GM21360 (cell line): ENCODE results near the gene TMPRSS13.
"Not testable (repeated sequence)": the region's sequence is repeated elsewhere in the genome, so short reads cannot be mapped to it uniquely, and the experiment has no call there.

Experiments used
- ATAC-seq: cut with Tn5 transposase; IDR thresholded peaks from one replicate; pipeline ENCODE4 v1.9.1; 2021; ENCODE audit warnings: mild to moderate bottlenecking, moderate library complexity; ENCODE audit not compliant: unreplicated experiment

TMPRSS13 gene

DNA sequence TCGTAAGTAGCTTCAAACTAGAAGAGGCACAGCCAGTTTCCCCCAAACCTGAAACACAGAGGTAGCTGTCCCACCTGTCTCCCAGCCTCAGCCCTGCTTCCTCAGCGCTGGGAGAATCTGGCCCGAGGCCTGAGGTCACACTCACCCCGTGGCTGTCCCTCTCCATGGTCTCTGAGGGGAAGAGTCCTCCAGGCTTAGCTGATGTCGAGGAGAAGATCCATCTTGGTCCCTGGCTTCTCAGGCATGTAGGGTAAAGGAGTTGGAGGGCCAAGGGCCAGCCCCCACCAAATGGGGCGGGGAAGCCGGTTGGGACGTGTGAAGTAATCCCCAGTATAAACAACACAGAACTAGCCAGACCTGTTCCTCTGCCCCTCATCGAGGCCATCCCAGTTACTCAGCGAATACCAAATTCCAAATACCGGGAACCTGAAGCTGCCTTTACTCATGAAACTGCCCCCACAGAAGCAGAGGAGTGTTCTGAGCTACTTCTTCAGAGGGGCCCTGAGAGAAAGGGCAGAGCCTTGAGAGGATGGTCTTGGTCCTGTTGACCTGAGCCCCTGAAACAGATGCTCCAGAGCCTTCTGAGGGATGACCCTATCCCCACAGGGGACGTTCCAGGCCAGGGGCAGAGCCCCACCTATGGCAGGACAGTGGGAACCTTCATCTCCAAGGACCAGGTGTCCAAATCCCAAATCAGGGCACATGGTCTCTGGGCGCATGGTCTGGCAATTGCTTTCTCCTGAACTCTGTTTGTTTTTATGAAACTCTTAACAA is at the start of gene TMPRSS13:
TMPRSS13 (minus strand) TSS at position 261 of the 774 bp plus-strand sequence; CDS start at position 166, 95 bp downstream.
- ATAC-seq, result no peak

- no peak for ATAC-seq
These were observed 49.8 kb upstream of the TMPRSS13 start for GRCh38 chr11:117978991-117979390.

DNA sequence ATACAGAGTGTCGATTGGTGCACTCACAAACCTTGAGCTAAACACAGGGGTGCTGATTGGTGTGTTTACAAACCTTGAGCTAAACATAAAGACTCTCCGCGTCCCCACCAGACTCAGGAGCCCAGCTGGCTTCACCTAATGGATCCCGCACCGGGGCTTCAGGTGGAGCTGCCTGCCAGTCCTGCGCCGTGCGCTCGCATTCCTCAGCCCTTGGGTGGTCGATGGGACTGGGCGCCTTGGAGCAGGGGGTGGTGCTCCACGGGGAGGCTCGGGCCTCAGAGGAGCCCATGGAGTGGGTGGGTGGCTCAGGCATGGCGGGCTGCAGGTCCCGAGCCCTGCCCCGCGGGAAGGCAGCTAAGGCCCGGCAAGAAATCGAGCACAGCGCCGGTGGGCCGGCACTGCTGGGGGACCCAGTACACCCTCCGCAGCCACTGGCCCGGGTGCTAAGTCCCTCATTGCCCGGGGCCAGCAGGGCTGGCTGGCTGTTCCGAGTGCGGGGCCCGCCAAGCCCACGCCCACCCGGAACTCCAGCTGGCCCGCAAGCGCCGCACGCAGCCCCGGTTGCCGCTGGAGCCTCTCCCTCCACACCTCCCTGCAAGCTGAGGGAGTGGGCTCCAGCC is 49.2 kb upstream of the TMPRSS13 start:
- not testable (repeated sequence) for ATAC-seq

DNA sequence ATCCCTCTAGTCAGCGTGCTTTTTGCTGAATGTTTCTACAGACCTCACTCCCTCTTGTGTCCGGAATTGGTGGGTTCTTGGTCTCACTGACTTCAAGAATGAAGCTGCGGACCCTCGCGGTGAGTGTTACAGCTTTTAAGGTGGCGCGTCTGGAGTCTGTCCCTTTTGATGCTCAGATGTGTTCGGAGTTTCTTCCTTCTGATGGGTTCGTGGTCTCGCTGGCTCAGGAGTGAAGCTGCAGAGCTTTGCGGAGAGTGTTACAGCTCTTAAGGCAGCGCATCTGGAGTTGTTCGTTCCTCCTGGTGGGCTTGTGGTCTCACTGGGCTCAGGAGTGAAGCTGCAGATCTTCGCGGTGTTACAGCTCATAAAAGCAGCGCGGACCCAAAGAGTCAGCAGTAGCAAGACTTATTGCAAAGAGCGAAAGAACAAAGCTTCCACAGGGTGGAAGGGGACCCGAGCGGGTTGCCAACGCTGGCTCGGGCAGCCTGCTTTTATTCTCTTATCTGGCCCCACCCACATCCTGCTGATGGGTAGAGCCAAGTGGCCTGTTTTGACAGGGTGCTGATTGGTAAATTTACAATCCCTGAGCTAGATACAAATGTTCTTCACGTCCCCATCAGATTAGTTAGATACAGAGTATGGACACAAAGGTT is 48.5 kb upstream of the TMPRSS13 start:
- not testable (repeated sequence) for ATAC-seq

DNA sequence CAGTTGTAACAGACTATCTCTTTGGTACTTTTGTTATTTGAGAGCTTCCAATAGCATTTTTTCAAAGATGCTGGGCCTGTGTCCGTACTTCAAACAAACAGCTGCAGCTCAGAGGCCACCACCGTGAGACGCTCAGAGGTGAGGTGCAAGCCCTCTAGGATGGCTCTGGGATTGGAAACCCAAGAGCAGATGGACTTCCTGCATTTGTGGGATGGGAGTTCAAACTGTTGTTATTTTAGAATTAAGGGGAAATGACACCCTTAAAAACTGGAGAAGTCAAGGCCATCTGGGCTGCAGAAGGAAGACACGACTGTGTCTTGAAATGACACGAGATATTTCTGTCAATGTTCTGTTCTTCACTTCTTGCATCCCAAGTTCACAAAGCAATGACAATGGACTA is 47.8 kb upstream of the TMPRSS13 start:
- ATAC-seq, result no peak

- ATAC-seq, result no peak
These were observed 47.2 kb upstream of the TMPRSS13 start for GRCh38 chr11:117976445-117976844.

DNA sequence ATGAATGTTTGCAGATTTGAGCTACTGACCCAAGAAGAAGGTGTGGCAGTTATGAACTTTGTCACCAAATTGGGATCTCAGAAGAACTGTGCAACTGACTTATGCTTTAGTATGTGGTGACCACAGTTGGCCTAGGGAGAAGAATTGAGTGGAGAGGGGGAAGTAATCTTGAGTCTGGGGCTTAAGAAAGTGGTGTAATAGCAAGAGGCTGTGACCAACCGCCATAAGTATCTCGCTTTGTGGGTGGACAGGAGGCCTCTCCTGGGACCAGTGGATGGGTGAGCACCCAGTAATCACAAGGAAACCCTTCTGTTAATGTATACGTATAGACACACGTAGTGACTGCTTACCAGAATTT is 44.3 kb upstream of the TMPRSS13 start:
- no peak for ATAC-seq

GRCh38 chr11:117972629-117973502 is 43.7 kb upstream of the TMPRSS13 start:
- no peak for ATAC-seq

- no peak for ATAC-seq
These were observed 42.8 kb upstream of the TMPRSS13 start for GRCh38 chr11:117972044-117972443.

DNA sequence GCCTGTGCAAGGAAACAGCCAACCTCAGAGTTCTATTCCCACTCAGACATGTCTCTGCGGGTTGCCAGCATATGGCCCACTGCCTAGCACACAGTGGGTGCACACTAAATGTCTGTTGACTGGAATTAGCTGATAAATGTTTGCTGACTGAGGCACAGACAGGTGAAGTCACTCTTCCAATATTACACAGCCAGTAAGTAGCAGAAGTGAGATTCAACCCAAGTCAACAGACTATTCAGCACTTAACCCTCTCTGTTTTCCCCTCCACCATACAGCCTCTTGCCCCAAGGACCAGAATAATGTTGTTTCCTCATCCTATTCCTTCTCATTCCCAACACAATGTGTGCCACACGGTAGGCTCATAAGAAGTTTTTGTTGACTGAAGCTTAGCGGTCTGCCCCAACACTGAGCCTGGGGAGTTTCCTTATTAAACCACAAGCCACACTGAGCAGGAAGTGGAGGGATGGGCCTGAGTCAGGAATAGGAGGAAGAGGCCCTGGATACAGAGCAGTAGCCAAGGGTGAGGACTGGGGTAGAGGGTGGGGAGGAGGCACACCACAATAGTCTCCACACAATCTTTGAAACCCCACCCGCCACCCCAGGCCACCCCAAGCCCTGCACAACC is 41.3 kb upstream of the TMPRSS13 start:
- no peak for ATAC-seq

DNA sequence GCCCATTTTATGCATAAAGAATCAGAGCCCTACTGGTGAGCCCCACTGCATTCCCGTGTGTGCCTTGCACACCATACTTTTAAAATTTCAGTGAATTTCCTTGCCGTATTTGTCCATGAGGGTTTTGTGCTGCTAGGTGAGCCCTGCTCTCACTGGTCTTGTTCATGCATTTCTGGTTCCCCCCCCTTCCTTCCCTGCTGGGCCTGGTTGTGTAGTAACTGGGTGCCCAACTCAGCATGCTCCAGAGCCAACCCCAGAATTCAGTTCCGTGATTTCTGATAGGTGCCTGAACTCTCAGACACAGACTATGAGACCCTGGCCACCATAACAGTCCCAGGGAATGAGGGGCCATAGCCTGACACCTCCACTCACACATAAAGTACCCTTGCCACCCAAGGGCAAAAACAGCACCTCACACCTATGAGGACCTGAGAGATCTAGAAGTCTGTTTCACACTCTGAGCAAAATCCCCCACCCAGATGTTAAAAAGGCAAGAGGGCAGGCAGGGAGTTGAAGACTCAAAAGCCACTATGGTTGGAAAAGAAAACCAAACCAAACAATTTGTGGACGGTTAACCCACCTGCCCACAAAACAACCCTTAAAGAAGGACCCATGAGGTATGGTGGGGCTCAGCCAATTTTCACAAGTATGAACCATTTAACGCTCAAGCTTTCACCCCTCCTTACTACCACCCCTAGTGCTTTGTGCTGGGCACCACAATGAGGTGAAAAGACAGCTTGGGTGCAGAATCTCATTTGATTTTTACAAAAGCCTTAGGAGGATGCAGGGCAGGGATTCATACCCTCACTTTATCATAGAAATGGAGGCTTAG is 40.2 kb upstream of the TMPRSS13 start:
- ATAC-seq, result no peak

DNA sequence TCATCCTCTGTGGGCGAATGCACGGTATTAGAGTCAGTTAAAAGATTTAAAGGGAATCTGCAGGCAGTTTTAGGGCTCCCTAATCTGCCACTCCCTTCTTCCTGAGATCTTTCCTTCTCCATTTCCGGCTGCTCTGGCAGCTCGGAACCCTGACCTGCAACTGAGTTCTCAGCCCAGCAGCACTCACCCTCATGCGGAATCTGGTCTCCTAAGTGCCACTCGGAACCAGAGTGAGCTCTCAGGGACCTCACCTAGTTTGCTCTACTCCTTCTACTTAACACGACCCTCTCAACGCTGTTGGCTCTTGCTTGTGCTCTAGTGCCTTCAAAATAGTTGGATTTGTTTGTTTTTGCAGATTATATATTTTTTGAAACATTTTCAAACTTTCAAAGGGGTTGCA is 37.7 kb upstream of the TMPRSS13 start:
- no peak for ATAC-seq

DNA sequence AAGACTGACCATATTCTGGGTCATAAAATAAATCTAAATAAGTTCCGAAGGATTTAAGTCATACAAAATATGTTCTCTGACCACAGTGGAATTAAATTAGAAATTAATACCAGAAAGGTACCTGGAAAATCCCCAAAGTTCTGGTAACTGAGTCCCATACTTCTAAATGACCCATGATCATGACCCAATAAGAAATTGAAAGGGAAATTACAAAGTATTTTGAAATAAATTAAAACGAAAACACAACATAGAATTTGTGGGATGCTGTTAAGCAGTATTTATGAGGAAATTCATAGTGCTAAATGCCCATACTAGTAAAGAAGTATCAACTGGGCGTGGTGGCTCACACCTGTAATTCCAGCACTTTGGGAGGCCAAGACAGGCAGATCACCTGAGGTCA is 33.6 kb upstream of the TMPRSS13 start:
- ATAC-seq, result no peak

GRCh38 chr11:117961896-117962295 is 32.7 kb upstream of the TMPRSS13 start:
- ATAC-seq, result no peak

- no peak for ATAC-seq
These were observed 31.2 kb upstream of the TMPRSS13 start for GRCh38 chr11:117960406-117960805.

GRCh38 chr11:117959438-117960149 is 30.4 kb upstream of the TMPRSS13 start:
- no peak for ATAC-seq

DNA sequence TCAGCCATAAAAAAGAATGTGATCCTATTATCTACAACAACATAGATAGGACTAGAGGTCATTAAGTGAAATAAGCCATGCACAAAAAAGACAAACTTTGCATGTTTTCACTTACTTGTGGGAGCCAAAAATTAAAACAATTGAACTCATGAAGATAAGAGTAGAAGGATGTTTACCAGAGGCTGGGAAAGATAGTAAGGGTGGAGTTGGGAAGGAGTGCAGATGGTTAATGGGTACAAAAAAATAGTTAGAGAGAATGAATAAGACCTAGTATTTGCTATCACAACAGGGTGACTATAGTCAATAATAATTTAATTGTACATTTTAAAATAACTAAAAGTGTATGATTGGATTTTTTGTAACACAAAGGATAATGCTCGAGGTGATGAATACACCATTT is 29.7 kb upstream of the TMPRSS13 start:
- ATAC-seq, result no peak

DNA sequence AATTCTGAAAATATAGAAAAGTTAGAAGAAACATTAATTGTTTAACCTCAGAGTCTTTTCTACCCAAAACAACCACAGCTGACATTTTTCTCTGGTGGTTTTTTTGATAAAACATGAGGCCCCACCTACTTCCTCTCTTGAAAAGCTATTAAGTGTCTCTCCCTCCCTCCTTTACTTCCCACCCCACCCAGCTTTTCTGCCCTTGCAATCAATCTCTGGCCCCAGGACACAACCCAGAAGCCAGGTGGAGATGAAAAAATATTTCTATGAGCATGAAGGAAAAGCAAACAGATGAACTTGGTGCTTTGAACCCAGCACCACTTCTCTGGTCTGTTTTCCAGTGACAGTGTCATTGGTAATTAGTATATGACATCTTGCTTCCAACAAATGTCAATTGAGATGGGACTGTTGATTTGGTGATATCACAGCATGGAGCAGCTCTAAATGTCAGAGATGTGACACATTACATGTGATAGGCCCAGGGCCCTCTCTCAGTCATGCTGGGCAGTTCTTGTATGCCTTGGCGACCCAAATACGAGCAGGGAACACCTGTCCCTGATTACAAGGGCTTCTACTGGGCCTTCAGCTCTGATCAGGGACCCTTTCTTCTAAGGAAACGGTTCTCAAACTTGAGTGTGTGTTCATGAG is 23.9 kb upstream of the TMPRSS13 start:
- ATAC-seq, result no peak
